NB4 (cell line): ENCODE results near the gene EDN2.

ENCODE experiments used
- DNase-seq: peaks from one replicate; pipeline ENCODE4 v3.0.0; 2010; ENCODE audit warnings: low read depth
- H3K4me3 ChIP-seq: one replicate; pipeline ENCODE4 v1.5.1; 2011; ENCODE audit warnings: mild to moderate bottlenecking, low read depth, low read length, moderate library complexity
- MAX ChIP-seq: IDR thresholded peaks from 2 replicates; pipeline ENCODE4 v1.6.1; 2011; ENCODE audit warnings: low read depth, low read length
- MYC ChIP-seq: IDR thresholded peaks from 2 replicates; pipeline ENCODE4 v1.6.1; 2011; ENCODE audit warnings: low read depth, low read length
- POLR2A ChIP-seq: IDR thresholded peaks from 2 replicates; pipeline ENCODE4 v1.6.1; 2011; ENCODE audit warnings: mild to moderate bottlenecking; ENCODE audit not compliant: insufficient read length; ENCODE audit errors: extremely low read depth
- TF ChIP-seq, protein P1 (sequence below): IDR thresholded peaks from one replicate; pipeline ENCODE4 v1.5.1; 2012; ENCODE audit warnings: low read depth, low read length

Gene EDN2

GRCh38 chr1:41497461-41498030 lies 13.1 kb upstream of the EDN2 start:
- no peak for DNase-seq
- no peak for TF ChIP-seq POLR2A
- no peak for TF ChIP-seq MYC
- no peak overlapping the region for H3K4me3 ChIP-seq

GRCh38 chr1:41497056-41497440 lies 12.6 kb upstream of the EDN2 start:
- no peak overlapping the region for H3K4me3 ChIP-seq
- DNase-seq = no peak
- TF ChIP-seq MAX (no peak), POLR2A (no peak), MYC (no peak)
- TF ChIP-seq, protein P1, sequence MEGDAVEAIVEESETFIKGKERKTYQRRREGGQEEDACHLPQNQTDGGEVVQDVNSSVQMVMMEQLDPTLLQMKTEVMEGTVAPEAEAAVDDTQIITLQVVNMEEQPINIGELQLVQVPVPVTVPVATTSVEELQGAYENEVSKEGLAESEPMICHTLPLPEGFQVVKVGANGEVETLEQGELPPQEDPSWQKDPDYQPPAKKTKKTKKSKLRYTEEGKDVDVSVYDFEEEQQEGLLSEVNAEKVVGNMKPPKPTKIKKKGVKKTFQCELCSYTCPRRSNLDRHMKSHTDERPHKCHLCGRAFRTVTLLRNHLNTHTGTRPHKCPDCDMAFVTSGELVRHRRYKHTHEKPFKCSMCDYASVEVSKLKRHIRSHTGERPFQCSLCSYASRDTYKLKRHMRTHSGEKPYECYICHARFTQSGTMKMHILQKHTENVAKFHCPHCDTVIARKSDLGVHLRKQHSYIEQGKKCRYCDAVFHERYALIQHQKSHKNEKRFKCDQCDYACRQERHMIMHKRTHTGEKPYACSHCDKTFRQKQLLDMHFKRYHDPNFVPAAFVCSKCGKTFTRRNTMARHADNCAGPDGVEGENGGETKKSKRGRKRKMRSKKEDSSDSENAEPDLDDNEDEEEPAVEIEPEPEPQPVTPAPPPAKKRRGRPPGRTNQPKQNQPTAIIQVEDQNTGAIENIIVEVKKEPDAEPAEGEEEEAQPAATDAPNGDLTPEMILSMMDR = no peak

GRCh38 chr1:41496080-41497055 lies 11.9 kb upstream of the EDN2 start:
- H3K4me3 ChIP-seq = peak overlapping the region; percentile 36
- TF ChIP-seq POLR2A (peak; percentile 14), MYC (peak; percentile 75), MAX (peak; percentile 80)
- TF ChIP-seq, protein P1 = no peak
- DNase-seq = peak; percentile 84

- peak overlapping the region; percentile 36 for H3K4me3 ChIP-seq
- TF ChIP-seq, protein P1 = peak; percentile 43
- TF ChIP-seq MAX = no peak
- no peak for TF ChIP-seq POLR2A
- no peak for TF ChIP-seq MYC
- peak; percentile 74 for DNase-seq
These were observed 10.9 kb upstream of the EDN2 start for GRCh38 chr1:41495210-41495948.

GRCh38 chr1:41494351-41495209 lies 10.1 kb upstream of the EDN2 start:
- no peak overlapping the region for H3K4me3 ChIP-seq
- TF ChIP-seq, protein P1 = no peak
- TF ChIP-seq MYC (no peak), MAX (no peak), POLR2A (no peak)
- no peak for DNase-seq
